Measurements from ENCODE around the gene MAP9. TPM values are rescaled to one million over a fixed set of nuclear protein-coding genes. Genes with fewer than 3 reads are reported as not detected.

Gene MAP9
- total and polyA plus RNA-seq, 2 experiments from 2014 or later: 16.0 to 33.7 TPM

- TF ChIP-seq ETS1 (IDR thresholded peaks at IDR 0.05) (no peak), NANOG (IDR thresholded peaks at IDR 0.05; ENCODE audit: borderline replicate concordance) (no peak), STAT1 (IDR thresholded peaks at IDR 0.05; ENCODE audit: unreplicated experiment) (no peak), EZH2phosphoT487 (IDR thresholded peaks at IDR 0.05; ENCODE audit: unreplicated experiment) (no peak)
Observed at GRCh38 chr4:155322782-155323181, 54.0 kb downstream of the MAP9 start (continued).

GRCh38 chr4:155321006-155321405, 55.8 kb downstream of the MAP9 start:
- no peaks in the 10 kb centered on the region for H3K36me3 ChIP-seq (ENCODE audit: insufficient read depth)
- no peaks in the 10 kb centered on the region for H3K9me2 ChIP-seq (ENCODE audit: insufficient read depth)
- no peaks in the 10 kb centered on the region for H3K79me2 ChIP-seq (replicated peaks; ENCODE audit: insufficient read depth)
- no peak for DNase-seq (ENCODE audit: low spot score)
- H3F3A ChIP-seq (replicated peaks; ENCODE audit: low read depth): no peaks in the 10 kb centered on the region
- H3K4me3 ChIP-seq: no peak overlapping the region
- Mint-ChIP-seq H3K27me3 (ENCODE audit: insufficient read depth, low read depth, poor library complexity) (no peaks in the 10 kb centered on the region), H3K9me3 (peaks cover 9% of the 10 kb centered on the region; the same call in 2 of the 3 replicates), H3K36me3 (ENCODE audit: low read depth) (peaks cover 10% of the 10 kb centered on the region; the same call in 2 of the 3 replicates), H3K27ac (no peak overlapping the region), H3K4me3 (no peak overlapping the region), H3K4me1 (peaks cover 13% of the 10 kb centered on the region)
- H3K4me1 ChIP-seq (ENCODE audit: insufficient read depth): peaks cover 4% of the 10 kb centered on the region; the same call in 1 of the 2 replicates
- no peak for ATAC-seq
- H4K20me1 ChIP-seq (replicated peaks; ENCODE audit: insufficient read depth): no peaks in the 10 kb centered on the region
- no peaks in the 10 kb centered on the region for H3K27me3 ChIP-seq (ENCODE audit: insufficient read depth)
- H3K27ac ChIP-seq (ENCODE audit: low read depth): no peak overlapping the region
- no peak overlapping the region for H2AFZ ChIP-seq
- no peak overlapping the region for H3K4me2 ChIP-seq
- no peak for TF ChIP-seq JUNB (IDR thresholded peaks at IDR 0.05; ENCODE audit: unreplicated experiment)
- no peak for TF ChIP-seq CREB1 (CRISPR knock-in tag; IDR thresholded peaks at IDR 0.05; ENCODE audit: low read depth)
- TF ChIP-seq ZNF331 (CRISPR knock-in tag; IDR thresholded peaks at IDR 0.05; ENCODE audit: low read depth): no peak
- no peak for TF ChIP-seq ZNF114 (CRISPR knock-in tag; IDR thresholded peaks at IDR 0.05)
- no peak for TF ChIP-seq STAT1 (IDR thresholded peaks at IDR 0.05; ENCODE audit: unreplicated experiment)
- no peak for TF ChIP-seq EZH2phosphoT487 (IDR thresholded peaks at IDR 0.05; ENCODE audit: unreplicated experiment)
- no peak for TF ChIP-seq ETS1 (IDR thresholded peaks at IDR 0.05)
- TF ChIP-seq POLR2AphosphoS5 (IDR thresholded peaks at IDR 0.05; ENCODE audit: low read depth): no peak
- no peak for TF ChIP-seq NANOG (IDR thresholded peaks at IDR 0.05; ENCODE audit: borderline replicate concordance)
- no peak for TF ChIP-seq CTCF (conservative IDR thresholded peaks at IDR 0.05; ENCODE audit: low read depth in 2 of 2)
- TF ChIP-seq EZH2 (IDR thresholded peaks at IDR 0.05; ENCODE audit: low read depth, unreplicated experiment): no peak
- no peak for TF ChIP-seq ZNF462 (CRISPR knock-in tag; IDR thresholded peaks at IDR 0.05)

Data from GM23338 (cell line).